ENCODE data around the gene CD5L.

CD5L gene

GRCh38 chr1:157841708-157842107 is at the start of gene CD5L:
Gene CD5L, minus strand, starts transcription at chr1:157841808. Its CDS starts 107 bp downstream, at chr1:157841701.
- DNase-seq (ENCODE audit: low spot score), result no peak

DNA sequence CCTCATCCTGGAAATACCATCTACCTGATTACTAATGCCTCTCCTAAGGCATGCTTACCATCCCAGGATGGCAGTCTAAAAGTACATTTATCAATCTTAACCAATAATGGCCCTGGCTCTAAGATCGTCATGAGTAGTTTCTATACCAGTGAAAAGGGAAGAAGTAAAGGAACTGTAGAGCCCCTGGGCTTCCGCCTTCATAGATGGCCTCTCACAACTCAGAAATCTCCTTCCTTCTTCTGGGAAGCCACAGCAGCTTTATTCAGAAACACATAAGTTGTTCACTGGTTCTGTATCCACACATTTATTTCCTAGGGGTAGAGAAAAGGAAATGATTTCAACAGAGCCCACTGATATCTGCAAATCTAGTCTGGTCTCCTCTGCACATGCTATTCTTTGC is 41.0 kb upstream of the CD5L start:
- DNase-seq (ENCODE audit: low spot score), result no peak

DNA sequence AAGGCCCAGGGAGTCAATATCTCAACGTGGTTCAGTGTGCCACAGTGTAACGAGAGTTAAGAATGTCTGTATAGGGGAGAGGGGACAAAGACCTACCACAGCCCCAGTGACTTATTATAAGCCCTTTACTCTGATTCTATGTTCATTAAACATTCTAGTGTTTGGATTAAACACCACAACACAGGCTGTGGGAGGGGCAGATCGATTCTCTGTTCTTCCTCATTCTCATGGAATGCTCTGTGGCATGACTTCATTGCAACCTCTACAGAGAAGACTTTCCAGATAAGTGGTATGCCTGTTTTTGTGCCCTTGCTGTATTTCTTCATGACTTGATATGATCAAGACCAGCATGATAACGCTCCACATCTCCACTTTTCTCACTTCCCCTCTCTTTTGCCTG is 39.0 kb upstream of the CD5L start:
- no peak for DNase-seq (ENCODE audit: low spot score)

- DNase-seq (ENCODE audit: low spot score), result no peak
These were observed 36.5 kb upstream of the CD5L start for GRCh38 chr1:157878059-157878458.

DNA sequence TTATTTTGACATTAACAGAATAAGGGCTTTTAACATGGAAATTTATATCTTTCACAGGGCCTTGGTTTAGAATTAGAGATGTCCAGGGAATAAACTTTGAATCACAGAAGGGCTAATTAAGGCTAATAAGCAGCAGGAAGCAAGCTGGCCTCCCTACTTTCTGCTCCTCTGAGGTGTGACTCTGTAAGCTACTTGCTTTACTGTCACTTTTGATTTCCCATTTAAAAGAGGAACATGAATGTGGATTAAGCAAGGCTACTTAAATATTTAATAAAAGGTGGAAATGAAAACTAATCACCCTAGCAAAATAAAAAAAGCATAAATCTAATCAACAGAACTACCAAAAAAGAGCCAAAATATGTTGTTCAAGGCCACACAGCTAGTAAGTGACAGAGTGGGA is 28.9 kb upstream of the CD5L start:
- DNase-seq (ENCODE audit: low spot score), result no peak

- no peak for DNase-seq (ENCODE audit: low spot score)
These were observed 27.0 kb upstream of the CD5L start for GRCh38 chr1:157868654-157869053.

- no peak for DNase-seq (ENCODE audit: low spot score)
These were observed 20.8 kb upstream of the CD5L start for GRCh38 chr1:157862114-157863070.

DNA sequence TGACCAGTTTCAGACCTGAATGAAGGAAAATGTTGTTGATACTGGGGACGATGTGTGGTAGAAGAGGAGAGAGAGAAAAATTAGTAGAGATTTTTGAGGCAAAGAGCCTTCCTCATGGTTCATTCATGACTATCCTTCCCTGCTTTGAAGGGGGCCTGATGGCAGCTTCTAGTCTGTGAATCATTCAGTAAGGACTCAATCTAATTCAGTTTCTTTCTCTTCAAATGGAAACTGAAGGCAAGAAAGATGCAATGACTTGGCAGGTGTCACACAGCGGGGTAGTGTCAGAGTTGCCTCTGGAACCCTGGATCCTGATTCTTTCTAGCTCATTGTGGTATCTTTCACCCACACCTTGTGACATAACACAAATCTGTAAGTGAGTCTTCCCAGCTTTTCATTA is 14.9 kb upstream of the CD5L start:
- no peak for DNase-seq (ENCODE audit: low spot score)

DNA sequence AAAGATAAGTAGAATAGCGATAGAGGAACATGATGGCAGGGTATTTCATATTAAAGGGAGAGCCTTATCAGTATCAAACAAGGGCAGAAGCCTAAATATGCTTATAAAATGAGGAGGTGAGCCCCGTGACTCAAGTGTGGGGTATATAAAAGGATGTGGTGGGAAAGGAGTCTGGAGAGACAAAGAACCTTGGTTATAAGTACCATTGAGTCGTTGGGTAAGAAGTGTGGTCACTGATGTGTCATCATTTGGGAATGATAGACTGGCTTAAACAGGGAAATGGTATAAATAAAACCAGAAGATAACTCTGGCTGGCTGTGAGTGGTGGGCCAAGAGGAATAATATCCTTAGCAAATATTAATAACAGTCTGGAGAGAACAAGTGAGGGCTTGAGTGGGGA is 10.9 kb upstream of the CD5L start:
- no peak for DNase-seq (ENCODE audit: low spot score)

DNA sequence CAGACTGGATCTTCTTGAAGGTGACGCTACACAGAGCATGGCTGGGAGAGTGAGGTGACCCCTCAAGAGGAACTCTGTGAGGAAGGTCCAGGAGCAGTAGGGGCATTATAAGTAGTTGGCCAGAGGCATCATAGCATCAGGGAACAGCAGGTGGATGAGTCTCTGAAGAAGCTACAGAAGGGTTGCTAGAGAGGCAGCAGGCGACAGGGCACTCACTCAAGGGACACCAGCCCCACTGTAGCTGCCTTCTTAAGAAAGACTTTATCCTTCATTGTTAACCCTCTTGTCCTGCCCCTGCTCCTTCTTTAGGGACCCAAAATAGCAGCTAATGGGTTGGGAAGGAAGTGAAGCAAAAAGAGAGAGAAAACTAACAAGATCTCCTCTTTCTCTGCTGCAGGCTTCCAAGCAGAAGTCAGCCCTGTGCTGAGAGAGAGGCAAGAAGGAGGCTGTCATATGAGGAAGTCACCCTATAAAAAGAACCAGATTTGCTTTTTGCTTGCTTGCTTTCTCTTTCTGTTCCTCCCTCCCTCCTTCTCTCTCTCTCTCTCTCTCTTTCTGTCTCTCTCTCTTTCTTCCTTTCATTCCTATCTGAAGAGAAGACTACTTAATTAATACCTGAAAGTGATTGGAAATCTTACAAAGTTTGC is 7.7 kb upstream of the CD5L start:
- no peak for DNase-seq (ENCODE audit: low spot score)

GRCh38 chr1:157844089-157844830 is 2.7 kb upstream of the CD5L start:
- no peak for DNase-seq (ENCODE audit: low spot score)

- DNase-seq (ENCODE audit: low spot score), result no peak
These were observed 1.3 kb upstream of the CD5L start for GRCh38 chr1:157842939-157843338.

- no peak for DNase-seq (ENCODE audit: low spot score)
These were observed 2.6 kb downstream of the CD5L start for GRCh38 chr1:157838966-157839365.

- no peak for DNase-seq (ENCODE audit: low spot score)
These were observed 7.2 kb downstream of the CD5L start for GRCh38 chr1:157834430-157834829.

- DNase-seq (ENCODE audit: low spot score), result no peak
These were observed 8.5 kb downstream of the CD5L start for GRCh38 chr1:157833145-157833544.

- no peak for DNase-seq (ENCODE audit: low spot score)
These were observed 9.5 kb downstream of the CD5L start for GRCh38 chr1:157831968-157832626.

DNA sequence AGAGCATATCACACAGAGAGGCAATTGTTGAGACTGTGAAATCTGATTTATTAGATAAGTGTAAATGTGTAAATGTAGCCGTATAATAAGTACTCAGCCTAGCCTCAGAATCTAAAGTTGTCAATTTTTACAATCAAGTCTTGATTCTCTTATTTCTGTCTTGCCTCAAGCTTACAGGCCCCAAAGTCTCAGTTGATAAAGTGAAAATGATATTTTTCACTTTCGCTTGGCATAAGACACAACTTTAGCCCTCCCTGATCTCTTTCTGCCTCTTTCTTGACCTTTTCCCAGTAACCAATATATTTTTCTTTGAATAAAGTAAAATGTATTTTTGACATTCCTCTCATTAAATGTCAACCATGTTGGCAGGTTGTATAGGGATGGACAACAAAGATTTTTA is 10.7 kb downstream of the CD5L start:
- no peak for DNase-seq (ENCODE audit: low spot score)

GRCh38 chr1:157829711-157830110 is 11.9 kb downstream of the CD5L start:
- DNase-seq (ENCODE audit: low spot score), result no peak

DNA sequence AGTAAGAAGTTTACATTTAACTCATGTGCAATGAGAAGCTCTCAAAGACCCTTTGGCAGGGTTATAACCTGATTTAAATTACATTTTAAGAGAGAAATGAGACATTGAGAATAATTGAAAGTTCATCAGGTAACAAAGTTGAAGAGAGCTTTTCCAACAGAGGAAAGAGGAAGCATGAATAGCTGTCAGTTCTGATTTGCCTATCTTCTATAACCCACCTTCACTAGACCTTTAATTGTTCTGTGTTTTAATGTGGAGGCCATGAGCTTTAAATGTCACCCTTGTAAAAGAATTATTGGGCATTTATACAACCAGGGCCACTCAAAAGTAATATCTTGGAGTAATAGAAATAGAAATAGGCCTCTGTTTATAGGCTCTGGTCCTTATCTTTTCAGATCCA is 12.4 kb downstream of the CD5L start:
- no peak for DNase-seq (ENCODE audit: low spot score)

GRCh38 chr1:157820299-157820698 is 21.3 kb downstream of the CD5L start:
- no peak for DNase-seq (ENCODE audit: low spot score)

- DNase-seq (ENCODE audit: low spot score), result peak; percentile 1
These were observed 21.7 kb downstream of the CD5L start, which contains the start of gene FCRL1 for GRCh38 chr1:157819896-157820295. Gene FCRL1, minus strand, starts transcription at chr1:157820120. Its CDS starts 83 bp downstream, at chr1:157820037.

DNA sequence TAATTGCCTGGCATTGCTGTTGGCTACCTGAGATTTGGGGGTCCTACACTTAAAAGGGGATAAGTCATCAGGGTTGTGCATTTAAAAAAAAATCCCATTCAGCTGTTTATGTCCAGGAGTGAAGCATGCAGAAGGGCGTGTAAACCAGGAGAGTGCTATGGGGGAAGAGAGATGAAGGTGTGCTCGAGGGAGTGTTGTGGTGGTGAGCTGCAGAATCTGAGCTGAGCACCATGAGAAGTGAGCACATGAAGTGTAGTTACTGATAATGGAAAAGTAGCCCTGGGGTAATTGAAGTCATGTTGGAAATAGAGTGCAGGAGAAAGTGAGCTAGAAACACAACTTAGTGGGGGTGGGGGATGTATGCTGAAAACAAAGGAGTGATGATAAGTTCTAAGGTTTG is 22.4 kb downstream of the CD5L start:
- no peak for DNase-seq (ENCODE audit: low spot score)

All from CD4-positive, alpha-beta T cell treated with Interleukin-2 at 100 ng/mL for 4 hours (primary cell).